ENCODE measurements around the gene NCKIPSD. TPM values are rescaled to one million over a fixed set of nuclear protein-coding genes. Genes with fewer than 3 reads are reported as not detected.

The NCKIPSD gene
- polyA plus RNA-seq, 3 donors: 15.1 to 23.4 (median 20.0) TPM

DNA sequence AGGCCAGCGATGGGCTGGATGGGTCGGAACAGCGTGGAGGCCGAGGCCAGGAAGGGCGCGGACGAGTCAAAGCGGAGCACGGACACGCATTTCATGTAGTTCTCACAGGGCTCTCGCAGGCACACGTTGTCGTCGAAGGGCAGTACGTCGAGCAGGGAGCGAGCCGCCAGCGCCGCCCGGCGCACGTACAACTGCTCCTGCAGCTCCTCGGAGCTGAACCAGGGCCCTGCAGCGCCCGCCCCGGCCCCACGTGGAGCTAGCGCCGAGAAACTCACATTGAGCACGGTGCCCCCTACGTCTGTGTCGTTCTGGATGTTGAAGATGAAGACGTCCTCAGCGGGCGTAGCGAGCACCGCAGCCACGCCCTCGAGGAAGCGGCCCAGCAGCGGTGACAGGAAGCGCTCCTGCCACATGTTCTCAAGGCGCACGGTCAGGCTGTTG is 28.9 kb downstream of the NCKIPSD start:
- no peak for DNase-seq (ENCODE audit: extremely low read depth in 1 of 11, low read depth in 9 of 11, low spot score in 4 of 11)

DNA sequence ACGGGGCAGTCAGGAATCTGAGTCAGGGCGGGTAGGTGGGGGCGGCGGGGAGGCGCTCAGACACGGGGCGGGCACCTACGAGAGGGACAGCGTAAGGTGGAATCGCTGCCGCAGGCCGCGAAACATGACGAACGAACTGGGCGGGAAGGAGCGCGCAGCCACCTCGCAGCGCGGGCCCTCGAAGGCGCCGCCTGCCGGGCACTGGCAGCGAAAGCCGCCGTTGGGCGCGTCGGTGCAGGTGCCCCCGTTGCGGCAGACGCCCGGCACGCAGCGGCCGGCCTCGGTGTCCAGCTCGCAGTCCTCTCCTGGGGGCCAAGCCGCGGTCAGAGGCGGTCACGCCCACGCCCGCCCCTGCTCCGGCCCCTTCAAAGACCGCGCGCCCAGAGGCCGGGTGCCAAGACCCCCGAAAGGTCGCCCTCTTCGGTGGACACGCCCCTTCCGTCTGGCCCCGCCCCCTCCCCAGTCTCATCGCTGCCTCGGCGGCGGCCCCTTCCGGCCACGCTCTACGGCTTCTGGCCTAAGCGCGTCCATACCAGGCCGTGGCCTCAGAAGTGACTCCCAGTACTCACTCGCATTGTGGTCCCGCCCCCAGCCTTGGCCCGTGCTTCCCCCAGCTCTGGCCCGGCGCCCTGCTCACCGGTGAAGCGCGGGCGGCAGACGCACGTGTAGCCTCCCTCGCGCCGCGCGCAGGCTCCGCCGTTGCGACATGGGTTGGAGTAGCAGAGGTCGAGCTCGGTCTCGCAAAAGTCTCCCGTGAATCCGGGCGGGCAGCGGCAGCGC is 29.5 kb downstream of the NCKIPSD start:
- DNase-seq (ENCODE audit: extremely low read depth in 1 of 11, low read depth in 9 of 11, low spot score in 4 of 11): peak in 7 of 11 donors; percentile 48 to 76 (median 67)

- DNase-seq (ENCODE audit: extremely low read depth in 1 of 11, low read depth in 9 of 11, low spot score in 4 of 11): no peak
Measured at GRCh38 chr3:48655606-48656005, 30.1 kb downstream of the NCKIPSD start.

GRCh38 chr3:48655063-48655462 is 30.7 kb downstream of the NCKIPSD start:
- no peak for DNase-seq (ENCODE audit: extremely low read depth in 1 of 11, low read depth in 9 of 11, low spot score in 4 of 11)

- DNase-seq (ENCODE audit: extremely low read depth in 1 of 11, low read depth in 9 of 11, low spot score in 4 of 11): no peak
Measured at GRCh38 chr3:48652923-48653715, 32.6 kb downstream of the NCKIPSD start.

DNA sequence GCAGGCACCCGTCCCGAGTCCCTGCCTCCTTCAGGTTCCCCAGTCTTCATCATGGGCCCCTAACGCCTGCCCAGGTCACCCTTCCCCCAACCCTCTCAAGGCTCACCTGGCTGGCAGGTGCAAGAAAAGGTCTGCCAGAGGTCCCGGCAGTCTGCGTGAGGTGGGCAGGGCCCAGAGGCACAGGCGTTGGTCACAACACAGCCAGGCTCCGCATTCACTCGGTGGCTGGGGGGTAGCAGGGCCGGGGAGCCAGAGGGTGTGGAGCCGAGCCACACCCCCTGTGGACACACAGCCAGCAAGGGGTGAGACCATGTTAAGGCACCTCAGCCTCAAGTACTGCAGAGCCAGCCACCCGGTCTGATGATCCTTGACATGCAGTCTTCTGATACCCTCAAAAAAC is 33.9 kb downstream of the NCKIPSD start:
- DNase-seq (ENCODE audit: extremely low read depth in 1 of 11, low read depth in 9 of 11, low spot score in 4 of 11): no peak

DNA sequence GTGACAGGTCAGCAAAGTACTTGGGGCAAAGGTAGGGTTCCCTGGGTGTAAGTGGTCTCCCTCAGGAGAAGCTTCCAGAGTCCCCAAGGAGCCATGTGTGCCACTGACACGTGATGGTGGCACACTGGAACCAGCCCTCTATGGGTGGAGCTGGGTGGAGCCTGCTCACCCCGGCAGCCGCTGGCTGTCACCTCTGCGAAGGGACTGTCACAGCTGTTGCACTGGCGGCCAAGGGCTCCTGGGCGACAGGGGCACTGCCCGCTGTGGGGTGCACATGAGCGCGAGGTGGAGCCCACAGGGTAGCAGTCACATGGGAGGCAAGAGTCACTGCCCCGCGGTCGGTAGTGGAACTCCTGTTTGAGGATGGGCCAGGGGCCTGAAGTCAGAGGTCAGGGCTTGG is 35.0 kb downstream of the NCKIPSD start:
- DNase-seq (ENCODE audit: extremely low read depth in 1 of 11, low read depth in 9 of 11, low spot score in 4 of 11): no peak

DNA sequence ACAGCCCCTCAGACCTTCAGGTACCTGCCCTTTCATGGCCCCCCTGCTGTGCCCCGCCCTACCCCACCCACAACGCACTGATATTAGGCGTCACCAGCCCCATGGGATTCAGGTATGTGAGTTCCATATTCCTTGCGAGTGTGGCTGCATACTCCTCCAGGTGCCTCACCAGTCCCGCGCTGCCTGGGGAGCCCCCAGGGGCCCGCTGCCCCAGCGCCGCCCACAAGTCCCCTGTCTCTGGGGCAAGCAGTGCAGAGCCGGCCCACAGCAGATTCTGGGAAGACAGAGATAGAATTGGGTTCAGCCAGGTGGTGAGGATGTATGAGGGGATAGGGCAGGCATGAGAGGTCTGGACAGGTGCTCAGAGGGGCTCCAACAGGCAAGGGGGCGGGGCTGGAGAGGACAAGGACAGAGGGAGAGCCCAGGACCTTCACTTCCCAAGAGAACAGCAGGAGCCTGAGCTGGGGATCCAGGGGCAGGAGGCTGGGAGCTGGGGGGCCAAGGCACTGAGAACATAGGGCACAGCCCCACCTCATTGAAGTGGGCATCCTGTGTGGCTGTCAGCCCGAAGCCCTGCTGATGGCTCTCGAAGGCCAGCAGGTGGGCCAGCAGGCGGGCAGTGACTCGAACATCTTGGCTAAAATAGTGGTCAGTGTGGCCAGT is 37.4 kb downstream of the NCKIPSD start:
- no peak for DNase-seq (ENCODE audit: extremely low read depth in 1 of 11, low read depth in 9 of 11, low spot score in 4 of 11)

- no peak for DNase-seq (ENCODE audit: extremely low read depth in 1 of 11, low read depth in 9 of 11, low spot score in 4 of 11)
Measured at GRCh38 chr3:48647714-48648113, 38.0 kb downstream of the NCKIPSD start.

GRCh38 chr3:48644898-48645760 is 40.6 kb downstream of the NCKIPSD start:
- DNase-seq (ENCODE audit: extremely low read depth in 1 of 11, low read depth in 9 of 11, low spot score in 4 of 11): no peak

GRCh38 chr3:48642605-48643004 is 43.1 kb downstream of the NCKIPSD start:
- DNase-seq (ENCODE audit: extremely low read depth in 1 of 11, low read depth in 9 of 11, low spot score in 4 of 11): no peak

GRCh38 chr3:48641396-48641795 is 44.3 kb downstream of the NCKIPSD start:
- DNase-seq (ENCODE audit: extremely low read depth in 1 of 11, low read depth in 9 of 11, low spot score in 4 of 11): no peak

- DNase-seq (ENCODE audit: extremely low read depth in 1 of 11, low read depth in 9 of 11, low spot score in 4 of 11): no peak
Measured at GRCh38 chr3:48639944-48640606, 45.6 kb downstream of the NCKIPSD start.

DNA sequence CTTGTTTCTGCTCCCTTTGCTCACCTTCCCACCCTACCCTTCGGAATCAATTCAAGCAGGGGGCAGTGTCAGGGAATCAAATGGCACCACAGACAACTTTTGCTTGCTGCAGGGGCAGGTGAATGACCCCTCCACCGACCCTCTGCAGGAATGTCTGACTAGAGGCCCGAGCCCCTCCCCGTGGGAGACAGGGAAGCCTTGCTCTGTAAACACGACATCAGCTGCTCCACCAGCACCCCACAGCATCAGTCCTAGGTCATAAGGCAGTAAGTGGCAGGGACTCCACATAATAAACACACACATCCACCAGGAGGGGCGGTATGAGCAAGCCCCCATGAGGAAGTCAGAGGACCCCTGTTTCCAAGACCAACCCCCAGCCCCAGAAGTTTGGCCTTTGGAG is 48.4 kb downstream of the NCKIPSD start:
- DNase-seq (ENCODE audit: extremely low read depth in 1 of 11, low read depth in 9 of 11, low spot score in 4 of 11): no peak

- DNase-seq (ENCODE audit: extremely low read depth in 1 of 11, low read depth in 9 of 11, low spot score in 4 of 11): no peak
Measured at GRCh38 chr3:48636149-48636655, 49.5 kb downstream of the NCKIPSD start.

DNA sequence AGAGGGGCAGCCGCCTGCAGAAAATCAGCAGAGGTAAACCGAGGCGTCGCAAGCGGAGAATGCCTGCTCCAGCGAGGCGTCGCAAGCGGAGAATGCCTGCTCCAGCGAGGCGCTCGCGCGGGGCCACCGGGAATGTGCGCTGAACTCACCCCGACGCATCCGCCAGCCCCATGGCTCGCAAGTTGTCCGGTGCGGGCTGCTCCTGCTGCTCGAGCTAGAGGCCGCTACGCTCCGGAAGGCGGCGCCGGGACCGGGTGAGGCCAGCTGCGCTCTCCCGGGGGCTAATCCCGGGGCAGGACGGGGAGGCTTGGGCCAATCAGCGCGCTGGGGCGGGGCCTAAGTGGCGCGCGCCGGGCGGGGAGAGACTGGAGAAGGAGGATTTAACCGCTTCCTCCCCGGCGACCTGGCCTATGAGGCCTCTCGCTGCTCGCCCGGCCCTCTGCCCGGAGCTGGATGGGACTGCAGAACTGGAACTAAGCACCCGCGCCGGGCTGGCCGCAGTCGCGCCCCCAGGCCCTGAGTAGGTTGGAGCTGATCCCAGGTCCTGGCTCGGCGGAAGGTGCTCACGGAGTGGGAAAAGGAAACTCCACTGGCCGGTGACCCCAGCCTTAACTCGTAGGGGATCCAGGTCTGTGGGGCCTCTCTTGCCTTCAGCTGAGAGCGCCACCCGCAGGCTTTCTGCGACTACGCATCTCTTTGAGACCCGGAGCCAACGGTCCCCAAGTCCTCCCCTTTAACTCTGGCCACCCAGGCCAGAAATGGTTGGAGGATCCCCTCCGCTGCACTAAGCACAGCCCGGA is 50.3 kb downstream of the NCKIPSD start, which contains the start of gene SLC26A6:
SLC26A6 (minus strand) TSS at position 240 of the 800 bp plus-strand sequence; CDS start at position 172, 68 bp downstream.
- peak; percentile 83 to 97 (median 94) for DNase-seq (ENCODE audit: extremely low read depth in 1 of 11, low read depth in 9 of 11, low spot score in 4 of 11)

GRCh38 chr3:48634661-48635221 is 51.0 kb downstream of the NCKIPSD start:
- no peak for DNase-seq (ENCODE audit: extremely low read depth in 1 of 11, low read depth in 9 of 11, low spot score in 4 of 11)
